ENCODE data around the gene PDZD2.

DNA sequence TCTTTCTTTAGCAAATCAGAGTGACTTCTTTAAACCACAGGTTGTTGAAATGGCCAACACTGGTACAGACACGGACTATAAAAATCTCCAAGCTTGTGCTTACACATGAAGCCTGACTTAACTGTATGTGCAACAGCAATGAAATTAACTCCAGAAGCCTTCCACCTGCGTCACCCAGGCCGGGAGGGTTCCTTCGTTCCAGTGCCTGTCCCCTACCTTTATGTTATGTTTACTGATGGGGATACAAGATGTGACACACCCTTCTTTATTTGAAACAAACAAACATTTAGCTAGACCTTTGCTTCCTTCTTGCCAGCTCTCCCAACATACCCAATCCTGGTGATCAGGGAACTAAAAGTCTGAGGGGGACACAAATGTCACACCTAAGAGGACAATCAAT is 469.2 kb downstream of the PDZD2 start:
- TF ChIP-seq, protein P1, sequence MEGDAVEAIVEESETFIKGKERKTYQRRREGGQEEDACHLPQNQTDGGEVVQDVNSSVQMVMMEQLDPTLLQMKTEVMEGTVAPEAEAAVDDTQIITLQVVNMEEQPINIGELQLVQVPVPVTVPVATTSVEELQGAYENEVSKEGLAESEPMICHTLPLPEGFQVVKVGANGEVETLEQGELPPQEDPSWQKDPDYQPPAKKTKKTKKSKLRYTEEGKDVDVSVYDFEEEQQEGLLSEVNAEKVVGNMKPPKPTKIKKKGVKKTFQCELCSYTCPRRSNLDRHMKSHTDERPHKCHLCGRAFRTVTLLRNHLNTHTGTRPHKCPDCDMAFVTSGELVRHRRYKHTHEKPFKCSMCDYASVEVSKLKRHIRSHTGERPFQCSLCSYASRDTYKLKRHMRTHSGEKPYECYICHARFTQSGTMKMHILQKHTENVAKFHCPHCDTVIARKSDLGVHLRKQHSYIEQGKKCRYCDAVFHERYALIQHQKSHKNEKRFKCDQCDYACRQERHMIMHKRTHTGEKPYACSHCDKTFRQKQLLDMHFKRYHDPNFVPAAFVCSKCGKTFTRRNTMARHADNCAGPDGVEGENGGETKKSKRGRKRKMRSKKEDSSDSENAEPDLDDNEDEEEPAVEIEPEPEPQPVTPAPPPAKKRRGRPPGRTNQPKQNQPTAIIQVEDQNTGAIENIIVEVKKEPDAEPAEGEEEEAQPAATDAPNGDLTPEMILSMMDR (conservative IDR thresholded peaks at IDR 0.05 in 1 of 2, IDR thresholded peaks at IDR 0.05 in 1 of 2; ENCODE audit: extremely low read depth in 1 of 2, insufficient read depth in 1 of 2, low read depth in 1 of 2, low read length in 2 of 2) = no peak
- TF ChIP-seq EZH2 (IDR thresholded peaks at IDR 0.05; ENCODE audit: borderline replicate concordance, low read length) = no peak

Data from mammary epithelial cell (primary cell).